OCI-LY7 (cell line): ENCODE measurements around the gene MNAT1.

ENCODE experiments used
- EZH2phosphoT487 ChIP-seq: fragments of 200-600 bp; sonication (generic); IDR thresholded peaks from 2 replicates; pipeline ENCODE4 v1.6.1; 2018; ENCODE audit warnings: low read depth, borderline replicate concordance, mild to moderate bottlenecking, mixed run types, antibody characterized with exemption, low read length, moderate library complexity, mixed read lengths
- TF ChIP-seq, protein P1 (sequence below): fragments of 200-600 bp; sonication (generic); conservative IDR thresholded peaks from 2 replicates; pipeline ENCODE4 v1.5.1; 2014; ENCODE audit warnings: mild to moderate bottlenecking, antibody characterized with exemption, low read length, moderate library complexity, mixed read lengths

DNA sequence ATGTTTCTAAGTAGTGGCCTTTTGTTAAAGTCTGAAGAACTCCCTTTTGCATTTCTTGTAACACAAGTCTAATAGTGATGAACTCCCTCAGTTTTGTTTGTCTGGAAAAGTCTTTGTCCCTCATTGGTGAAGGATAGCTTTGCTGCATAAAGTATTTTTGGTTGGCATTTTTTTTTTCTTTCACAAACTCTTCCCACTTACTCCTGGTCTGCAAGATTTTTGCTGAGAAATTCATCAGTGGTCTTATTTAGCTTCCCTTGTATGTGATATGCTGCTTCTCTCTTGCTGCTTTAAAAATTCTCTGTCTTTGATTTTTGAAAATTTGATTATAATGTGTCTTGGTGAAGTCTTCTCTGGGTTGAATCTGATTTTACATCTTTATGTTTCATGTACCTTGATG, 223.6 kb downstream of the MNAT1 start:
- TF ChIP-seq, protein P1, sequence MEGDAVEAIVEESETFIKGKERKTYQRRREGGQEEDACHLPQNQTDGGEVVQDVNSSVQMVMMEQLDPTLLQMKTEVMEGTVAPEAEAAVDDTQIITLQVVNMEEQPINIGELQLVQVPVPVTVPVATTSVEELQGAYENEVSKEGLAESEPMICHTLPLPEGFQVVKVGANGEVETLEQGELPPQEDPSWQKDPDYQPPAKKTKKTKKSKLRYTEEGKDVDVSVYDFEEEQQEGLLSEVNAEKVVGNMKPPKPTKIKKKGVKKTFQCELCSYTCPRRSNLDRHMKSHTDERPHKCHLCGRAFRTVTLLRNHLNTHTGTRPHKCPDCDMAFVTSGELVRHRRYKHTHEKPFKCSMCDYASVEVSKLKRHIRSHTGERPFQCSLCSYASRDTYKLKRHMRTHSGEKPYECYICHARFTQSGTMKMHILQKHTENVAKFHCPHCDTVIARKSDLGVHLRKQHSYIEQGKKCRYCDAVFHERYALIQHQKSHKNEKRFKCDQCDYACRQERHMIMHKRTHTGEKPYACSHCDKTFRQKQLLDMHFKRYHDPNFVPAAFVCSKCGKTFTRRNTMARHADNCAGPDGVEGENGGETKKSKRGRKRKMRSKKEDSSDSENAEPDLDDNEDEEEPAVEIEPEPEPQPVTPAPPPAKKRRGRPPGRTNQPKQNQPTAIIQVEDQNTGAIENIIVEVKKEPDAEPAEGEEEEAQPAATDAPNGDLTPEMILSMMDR: no peak
- no peak for TF ChIP-seq EZH2phosphoT487
